Measurements from ENCODE around the gene GSTM3. TPM values are rescaled to one million over a fixed set of nuclear protein-coding genes. Genes with fewer than 3 reads are reported as not detected.

Gene GSTM3
- total RNA-seq, 1 donor from 2014 or later, result 8.3 TPM

DNA sequence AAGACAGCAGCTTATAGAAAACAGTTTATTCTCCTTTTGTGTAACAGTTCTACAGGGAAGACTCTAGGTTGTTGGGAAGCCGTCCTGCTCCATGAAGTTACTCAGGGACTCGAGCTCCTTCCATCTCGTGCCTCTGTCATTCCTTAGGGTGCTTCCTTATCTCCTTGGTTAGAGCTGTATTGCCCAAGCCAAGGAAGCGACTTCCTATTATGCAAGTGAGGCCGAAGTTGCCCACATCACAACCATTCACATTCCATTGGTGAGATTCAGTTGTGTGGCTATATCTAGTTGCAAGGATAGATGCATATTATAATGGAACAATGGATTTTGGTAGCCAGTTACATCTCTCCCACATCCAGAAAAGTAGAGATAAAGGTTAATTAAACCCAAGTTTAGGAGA lies 19.8 kb downstream of the GSTM3 start:
- TF ChIP-seq, protein P1, sequence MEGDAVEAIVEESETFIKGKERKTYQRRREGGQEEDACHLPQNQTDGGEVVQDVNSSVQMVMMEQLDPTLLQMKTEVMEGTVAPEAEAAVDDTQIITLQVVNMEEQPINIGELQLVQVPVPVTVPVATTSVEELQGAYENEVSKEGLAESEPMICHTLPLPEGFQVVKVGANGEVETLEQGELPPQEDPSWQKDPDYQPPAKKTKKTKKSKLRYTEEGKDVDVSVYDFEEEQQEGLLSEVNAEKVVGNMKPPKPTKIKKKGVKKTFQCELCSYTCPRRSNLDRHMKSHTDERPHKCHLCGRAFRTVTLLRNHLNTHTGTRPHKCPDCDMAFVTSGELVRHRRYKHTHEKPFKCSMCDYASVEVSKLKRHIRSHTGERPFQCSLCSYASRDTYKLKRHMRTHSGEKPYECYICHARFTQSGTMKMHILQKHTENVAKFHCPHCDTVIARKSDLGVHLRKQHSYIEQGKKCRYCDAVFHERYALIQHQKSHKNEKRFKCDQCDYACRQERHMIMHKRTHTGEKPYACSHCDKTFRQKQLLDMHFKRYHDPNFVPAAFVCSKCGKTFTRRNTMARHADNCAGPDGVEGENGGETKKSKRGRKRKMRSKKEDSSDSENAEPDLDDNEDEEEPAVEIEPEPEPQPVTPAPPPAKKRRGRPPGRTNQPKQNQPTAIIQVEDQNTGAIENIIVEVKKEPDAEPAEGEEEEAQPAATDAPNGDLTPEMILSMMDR (IDR thresholded peaks at IDR 0.05; ENCODE audit: partially characterized antibody, unreplicated experiment), result no peak
- Mint-ChIP-seq H3K27me3 (ENCODE audit: unreplicated experiment) (peaks cover 2% of the 10 kb centered on the region), H3K36me3 (ENCODE audit: unreplicated experiment) (peaks cover 10% of the 10 kb centered on the region), H3K4me1 (ENCODE audit: low read depth, unreplicated experiment) (no peaks in the 10 kb centered on the region), H3K27ac (ENCODE audit: unreplicated experiment) (no peak overlapping the region), H3K4me3 (ENCODE audit: unreplicated experiment) (no peak overlapping the region), H3K9me3 (ENCODE audit: unreplicated experiment) (peaks cover 1% of the 10 kb centered on the region)
- DNase-seq, result no peak

GRCh38 chr1:109719337-109719837 lies 21.5 kb downstream of the GSTM3 start:
- Mint-ChIP-seq H3K27me3 (ENCODE audit: unreplicated experiment) (peaks cover 4% of the 10 kb centered on the region), H3K36me3 (ENCODE audit: unreplicated experiment) (peaks cover 5% of the 10 kb centered on the region), H3K9me3 (ENCODE audit: unreplicated experiment) (peaks cover 3% of the 10 kb centered on the region), H3K27ac (ENCODE audit: unreplicated experiment) (no peak overlapping the region), H3K4me3 (ENCODE audit: unreplicated experiment) (no peak overlapping the region), H3K4me1 (ENCODE audit: low read depth, unreplicated experiment) (no peaks in the 10 kb centered on the region)
- TF ChIP-seq, protein P1 (IDR thresholded peaks at IDR 0.05; ENCODE audit: partially characterized antibody, unreplicated experiment), result no peak
- no peak for DNase-seq

GRCh38 chr1:109718495-109718894 lies 22.3 kb downstream of the GSTM3 start:
- Mint-ChIP-seq H3K27me3 (ENCODE audit: unreplicated experiment) (peaks cover 6% of the 10 kb centered on the region), H3K4me1 (ENCODE audit: low read depth, unreplicated experiment) (no peaks in the 10 kb centered on the region), H3K4me3 (ENCODE audit: unreplicated experiment) (no peak overlapping the region), H3K36me3 (ENCODE audit: unreplicated experiment) (peaks cover 5% of the 10 kb centered on the region), H3K9me3 (ENCODE audit: unreplicated experiment) (peaks cover 3% of the 10 kb centered on the region), H3K27ac (ENCODE audit: unreplicated experiment) (no peak overlapping the region)
- TF ChIP-seq, protein P1 (IDR thresholded peaks at IDR 0.05; ENCODE audit: partially characterized antibody, unreplicated experiment), result no peak
- DNase-seq, result no peak

DNA sequence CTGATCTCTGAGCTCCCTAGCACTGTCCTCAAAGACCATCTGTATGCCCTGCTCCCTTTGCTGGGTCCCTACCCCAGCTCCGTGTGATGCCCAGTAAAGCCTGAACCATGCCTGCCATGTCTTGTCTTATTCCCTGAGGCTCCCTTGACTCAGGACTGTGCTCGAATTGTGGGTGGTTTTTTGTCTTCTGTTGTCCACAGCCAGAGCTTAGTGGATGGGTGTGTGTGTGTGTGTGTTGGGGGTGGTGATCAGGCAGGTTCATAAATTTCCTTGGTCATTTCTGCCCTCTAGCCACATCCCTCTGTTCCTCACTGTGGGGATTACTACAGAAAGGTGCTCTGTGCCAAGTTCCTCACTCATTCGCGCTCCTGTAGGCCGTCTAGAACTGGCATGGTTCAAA lies 23.1 kb downstream of the GSTM3 start:
- no peak overlapping the region for H3K4me3 Mint-ChIP-seq (ENCODE audit: unreplicated experiment)
- peaks cover 3% of the 10 kb centered on the region for H3K9me3 Mint-ChIP-seq (ENCODE audit: unreplicated experiment)
- H3K36me3 Mint-ChIP-seq (ENCODE audit: unreplicated experiment), result peaks cover 5% of the 10 kb centered on the region
- no peaks in the 10 kb centered on the region for H3K4me1 Mint-ChIP-seq (ENCODE audit: low read depth, unreplicated experiment)
- TF ChIP-seq, protein P1 (IDR thresholded peaks at IDR 0.05; ENCODE audit: partially characterized antibody, unreplicated experiment), result no peak
- DNase-seq, result no peak
- H3K27ac Mint-ChIP-seq (ENCODE audit: unreplicated experiment), result no peak overlapping the region
- peaks cover 8% of the 10 kb centered on the region for H3K27me3 Mint-ChIP-seq (ENCODE audit: unreplicated experiment)

GRCh38 chr1:109716570-109717090 lies 24.2 kb downstream of the GSTM3 start:
- H3K27ac Mint-ChIP-seq (ENCODE audit: unreplicated experiment), result no peak overlapping the region
- H3K27me3 Mint-ChIP-seq (ENCODE audit: unreplicated experiment), result peaks cover 8% of the 10 kb centered on the region
- H3K4me3 Mint-ChIP-seq (ENCODE audit: unreplicated experiment), result no peak overlapping the region
- TF ChIP-seq, protein P1 (IDR thresholded peaks at IDR 0.05; ENCODE audit: partially characterized antibody, unreplicated experiment), result no peak
- H3K36me3 Mint-ChIP-seq (ENCODE audit: unreplicated experiment), result peaks cover 5% of the 10 kb centered on the region
- H3K4me1 Mint-ChIP-seq (ENCODE audit: low read depth, unreplicated experiment), result no peaks in the 10 kb centered on the region
- DNase-seq, result no peak
- H3K9me3 Mint-ChIP-seq (ENCODE audit: unreplicated experiment), result peaks cover 3% of the 10 kb centered on the region
